ENCODE results near the gene SLIT3. TPM values are rescaled to one million over a fixed set of nuclear protein-coding genes. Genes with fewer than 3 reads are reported as not detected.
A peak's percentile ranks its signal among the peaks of the same experiment; 100 is the strongest.

The SLIT3 gene
- total and polyA plus RNA-seq, 4 experiments from 2014 or later: not detected

- H3K4me3 ChIP-seq (ENCODE audit: low read length in 2 of 2): no peak overlapping the region
- peaks cover 8% of the 10 kb centered on the region for H3K4me1 ChIP-seq (ENCODE audit: insufficient read depth, low read length)
- Mint-ChIP-seq H3K27ac (no peak overlapping the region), H3K27me3 (no peaks in the 10 kb centered on the region), H3K36me3 (no peaks in the 10 kb centered on the region), H3K4me3 (no peak overlapping the region), H3K4me1 (peaks cover 3 to 10% (median 6%) of the 10 kb centered on the region in 4 donors), H3K9me3 (no peaks in the 10 kb centered on the region)
- H3K27ac ChIP-seq (ENCODE audit: low read depth, low read length): no peak overlapping the region
- no peaks in the 10 kb centered on the region for H3K27me3 ChIP-seq (ENCODE audit: insufficient read depth, low read length)
- no peaks in the 10 kb centered on the region for H3K9me3 ChIP-seq (ENCODE audit: control insufficient read depth in 1 of 2, low read length in 2 of 2)
- no peaks in the 10 kb centered on the region for H3K36me3 ChIP-seq (ENCODE audit: insufficient read depth, low read length)
- intact Hi-C loops (cut with micrococcal nuclease): no loop called here
- ChIA-PET CTCF (ENCODE audit: partially characterized antibody) (no interaction called here), POLR2A (ENCODE audit: partially characterized antibody) (no interaction called here)
- DNase-seq: no peak
Observed at GRCh38 chr5:168685566-168685965, 615.4 kb downstream of the SLIT3 start.

GRCh38 chr5:168683927-168684295 is 617.0 kb downstream of the SLIT3 start:
- Mint-ChIP-seq H3K36me3 (no peaks in the 10 kb centered on the region), H3K4me1 (peaks cover 3 to 10% (median 6%) of the 10 kb centered on the region in 4 donors), H3K27me3 (no peaks in the 10 kb centered on the region), H3K27ac (peak overlapping the region in 3 of 7 donors; percentile 5 to 85 (median 76)), H3K4me3 (peak overlapping the region in 6 of 8 donors; percentile 39 to 72 (median 46)), H3K9me3 (no peaks in the 10 kb centered on the region)
- no peaks in the 10 kb centered on the region for H3K9me3 ChIP-seq (ENCODE audit: control insufficient read depth in 1 of 2, low read length in 2 of 2)
- POLR2A ChIA-PET (ENCODE audit: partially characterized antibody): no interaction called here
- H3K27me3 ChIP-seq (ENCODE audit: insufficient read depth, low read length): no peaks in the 10 kb centered on the region
- H3K4me3 ChIP-seq (ENCODE audit: low read length in 2 of 2): no peak overlapping the region
- H3K27ac ChIP-seq (ENCODE audit: low read depth, low read length): no peak overlapping the region
- CTCF ChIA-PET (ENCODE audit: partially characterized antibody): no interaction called here
- intact Hi-C loops (cut with micrococcal nuclease): no loop called here
- DNase-seq: no peak
- no peaks in the 10 kb centered on the region for H3K36me3 ChIP-seq (ENCODE audit: insufficient read depth, low read length)
- peaks cover 8% of the 10 kb centered on the region for H3K4me1 ChIP-seq (ENCODE audit: insufficient read depth, low read length)

- peak in 3 of 5 donors; percentile 9 to 15 (median 10) for DNase-seq
- H3K9me3 Mint-ChIP-seq: no peaks in the 10 kb centered on the region
- H3K4me1 Mint-ChIP-seq: peaks cover 3 to 10% (median 6%) of the 10 kb centered on the region in 4 donors
- H3K36me3 Mint-ChIP-seq: no peaks in the 10 kb centered on the region
- no peaks in the 10 kb centered on the region for H3K36me3 ChIP-seq (ENCODE audit: insufficient read depth, low read length)
- peak overlapping the region in 7 of 8 donors; percentile 38 to 72 (median 45) for H3K4me3 Mint-ChIP-seq
- H3K9me3 ChIP-seq (ENCODE audit: control insufficient read depth in 1 of 2, low read length in 2 of 2): no peaks in the 10 kb centered on the region
- intact Hi-C loops (cut with micrococcal nuclease): no loop called here
- H3K27ac Mint-ChIP-seq: peak overlapping the region in 4 of 7 donors; percentile 5 to 85 (median 50)
- CTCF ChIA-PET (ENCODE audit: partially characterized antibody): no interaction called here
- H3K27ac ChIP-seq (ENCODE audit: low read depth, low read length): no peak overlapping the region
- no peaks in the 10 kb centered on the region for H3K27me3 Mint-ChIP-seq
- H3K4me1 ChIP-seq (ENCODE audit: insufficient read depth, low read length): peaks cover 8% of the 10 kb centered on the region
- H3K4me3 ChIP-seq (ENCODE audit: low read length in 2 of 2): no peak overlapping the region
- POLR2A ChIA-PET (ENCODE audit: partially characterized antibody): no interaction called here
- H3K27me3 ChIP-seq (ENCODE audit: insufficient read depth, low read length): no peaks in the 10 kb centered on the region
Observed at GRCh38 chr5:168683247-168683926, 617.6 kb downstream of the SLIT3 start.

GRCh38 chr5:168681556-168682183 is 619.3 kb downstream of the SLIT3 start:
- Mint-ChIP-seq H3K27ac (no peak overlapping the region), H3K36me3 (no peaks in the 10 kb centered on the region), H3K27me3 (no peaks in the 10 kb centered on the region), H3K4me1 (peaks cover 3 to 10% (median 6%) of the 10 kb centered on the region in 4 donors), H3K9me3 (no peaks in the 10 kb centered on the region), H3K4me3 (no peak overlapping the region)
- POLR2A ChIA-PET (ENCODE audit: partially characterized antibody): no interaction called here
- CTCF ChIA-PET (ENCODE audit: partially characterized antibody): interaction anchor here (1.0 to 3.5 kb wide), 5 partner anchors 8 to 899 kb away, joined by 3 to 22 read pairs (median 3); no protein-coding TSS in a partner anchor
- Histone ChIP-seq H3K4me3 (ENCODE audit: low read length in 2 of 2) (no peak overlapping the region), H3K9me3 (ENCODE audit: control insufficient read depth in 1 of 2, low read length in 2 of 2) (no peaks in the 10 kb centered on the region), H3K27me3 (ENCODE audit: insufficient read depth, low read length) (no peaks in the 10 kb centered on the region), H3K4me1 (ENCODE audit: insufficient read depth, low read length) (peaks cover 8% of the 10 kb centered on the region), H3K36me3 (ENCODE audit: insufficient read depth, low read length) (no peaks in the 10 kb centered on the region), H3K27ac (ENCODE audit: low read depth, low read length) (no peak overlapping the region)
- intact Hi-C loops (cut with micrococcal nuclease): no loop called here
- no peak for DNase-seq

- no peaks in the 10 kb centered on the region for H3K36me3 Mint-ChIP-seq
- Histone ChIP-seq H3K27me3 (ENCODE audit: insufficient read depth, low read length) (no peaks in the 10 kb centered on the region), H3K9me3 (ENCODE audit: control insufficient read depth in 1 of 2, low read length in 2 of 2) (no peaks in the 10 kb centered on the region), H3K4me3 (ENCODE audit: low read length in 2 of 2) (no peak overlapping the region), H3K27ac (ENCODE audit: low read depth, low read length) (no peak overlapping the region), H3K4me1 (ENCODE audit: insufficient read depth, low read length) (peaks cover 8% of the 10 kb centered on the region), H3K36me3 (ENCODE audit: insufficient read depth, low read length) (no peaks in the 10 kb centered on the region)
- CTCF ChIA-PET (ENCODE audit: partially characterized antibody): interaction anchor here (0.8 to 3.5 kb wide), 8 partner anchors 9 to 903 kb away, joined by 3 to 22 read pairs (median 3); partner anchors contain the start of gene SPDL1
- H3K9me3 Mint-ChIP-seq: no peaks in the 10 kb centered on the region
- intact Hi-C loops (cut with micrococcal nuclease): no loop called here
- DNase-seq: no peak
- H3K4me3 Mint-ChIP-seq: no peak overlapping the region
- POLR2A ChIA-PET (ENCODE audit: partially characterized antibody): no interaction called here
- peaks cover 3 to 10% (median 6%) of the 10 kb centered on the region in 4 donors for H3K4me1 Mint-ChIP-seq
- H3K27me3 Mint-ChIP-seq: peaks cover 0 to 2% of the 10 kb centered on the region in 2 donors
- H3K27ac Mint-ChIP-seq: no peak overlapping the region
Observed at GRCh38 chr5:168680395-168680794, 620.5 kb downstream of the SLIT3 start.

- Mint-ChIP-seq H3K27ac (no peak overlapping the region), H3K27me3 (peaks cover 0 to 2% of the 10 kb centered on the region in 2 donors), H3K36me3 (no peaks in the 10 kb centered on the region), H3K9me3 (no peaks in the 10 kb centered on the region), H3K4me1 (peaks cover 3 to 10% (median 6%) of the 10 kb centered on the region in 4 donors), H3K4me3 (no peak overlapping the region)
- peak in 4 of 5 donors; percentile 25 to 36 (median 32) for DNase-seq
- ChIA-PET CTCF (ENCODE audit: partially characterized antibody) (interaction anchor here (0.6 to 3.5 kb wide), 14 partner anchors 8 to 904 kb away, joined by 3 to 22 read pairs (median 3); partner anchors contain the start of gene SPDL1), POLR2A (ENCODE audit: partially characterized antibody) (no interaction called here)
- H3K27me3 ChIP-seq (ENCODE audit: insufficient read depth, low read length): no peaks in the 10 kb centered on the region
- peaks cover 8% of the 10 kb centered on the region for H3K4me1 ChIP-seq (ENCODE audit: insufficient read depth, low read length)
- no peaks in the 10 kb centered on the region for H3K36me3 ChIP-seq (ENCODE audit: insufficient read depth, low read length)
- H3K9me3 ChIP-seq (ENCODE audit: control insufficient read depth in 1 of 2, low read length in 2 of 2): no peaks in the 10 kb centered on the region
- intact Hi-C loops (cut with micrococcal nuclease): loop anchor here (1.0 kb wide), 3 partner anchors 308 to 902 kb away; no protein-coding TSS in a partner anchor
- H3K27ac ChIP-seq (ENCODE audit: low read depth, low read length): no peak overlapping the region
- no peak overlapping the region for H3K4me3 ChIP-seq (ENCODE audit: low read length in 2 of 2)
Observed at GRCh38 chr5:168679515-168679920, 621.4 kb downstream of the SLIT3 start.

- H3K4me1 Mint-ChIP-seq: no peaks in the 10 kb centered on the region
- ChIA-PET CTCF (ENCODE audit: partially characterized antibody) (interaction anchor here (1.1 to 1.6 kb wide), 2 partner anchors 11 to 28 kb away, joined by 3 to 4 read pairs; no protein-coding TSS in a partner anchor), POLR2A (ENCODE audit: partially characterized antibody) (no interaction called here)
- Histone ChIP-seq H3K4me1 (ENCODE audit: insufficient read depth, low read length) (no peaks in the 10 kb centered on the region), H3K4me3 (ENCODE audit: low read length in 2 of 2) (no peak overlapping the region), H3K36me3 (ENCODE audit: insufficient read depth, low read length) (no peaks in the 10 kb centered on the region), H3K27me3 (ENCODE audit: insufficient read depth, low read length) (no peaks in the 10 kb centered on the region), H3K27ac (ENCODE audit: low read depth, low read length) (no peak overlapping the region), H3K9me3 (ENCODE audit: control insufficient read depth in 1 of 2, low read length in 2 of 2) (no peaks in the 10 kb centered on the region)
- H3K4me3 Mint-ChIP-seq: no peak overlapping the region
- H3K9me3 Mint-ChIP-seq: no peaks in the 10 kb centered on the region
- DNase-seq: no peak
- intact Hi-C loops (cut with micrococcal nuclease): no loop called here
- H3K27me3 Mint-ChIP-seq: peaks cover 2 to 3% of the 10 kb centered on the region in 2 donors
- H3K36me3 Mint-ChIP-seq: no peaks in the 10 kb centered on the region
- peak overlapping the region in 1 of 7 donors; percentile 36 for H3K27ac Mint-ChIP-seq
Observed at GRCh38 chr5:168676501-168676900, 624.4 kb downstream of the SLIT3 start.

Measured in CD4-positive, alpha-beta memory T cell (primary cell).